IMR-90 (cell line): ENCODE measurements around the gene CEACAM6. TPM values are rescaled to one million over a fixed set of nuclear protein-coding genes. Genes with fewer than 3 reads are reported as not detected.

Experiments
- ATAC-seq: fragments of 200-7000 bp; cut with Tn5 transposase; 2 replicates; pipeline ENCODE4 v1.9.1; 2020; ENCODE audit warnings: low read depth, mild to moderate bottlenecking, moderate library complexity
- BruUV-seq: library from RNA; stranded (reverse); fragments of 400-500 nt; replicated peaks from 2 replicates; lab custom pipeline; 2021; lab: Mats Ljungman, UMichigan
- CTCF ChIA-PET: fragments of 300-600 bp; formaldehyde crosslinking; extraction: SDS; loops from one replicate; lab custom pipeline; 2021; ENCODE audit warnings: antibody characterized with exemption; lab: Yijun Ruan, JAX
- POLR2A ChIA-PET: fragments of 300-600 bp; sonication (Branson Sonifier 250); formaldehyde crosslinking; loops from one replicate; lab custom pipeline; 2022; ENCODE audit warnings: antibody characterized with exemption; ENCODE audit not compliant: unreplicated experiment; lab: Charles Lee
- DNase-seq: peaks from one replicate; pipeline ENCODE4 v3.0.0; 2013
- H2AFZ ChIP-seq: replicated peaks from 2 replicates; pipeline ENCODE3; 2013; ENCODE audit warnings: low read length, mild to moderate bottlenecking; ENCODE audit not compliant: poor library complexity
- H2AK5ac ChIP-seq: 2 replicates; pipeline ENCODE4 v1.6.1; 2013; ENCODE audit warnings: low read depth, low read length, inconsistent platforms
- H2AK9ac ChIP-seq: replicated peaks from 2 replicates; pipeline ENCODE3; 2013; ENCODE audit warnings: mild to moderate bottlenecking, low read depth, low read length, moderate library complexity; ENCODE audit not compliant: poor library complexity
- H2BK120ac ChIP-seq: 2 replicates; pipeline ENCODE4 v1.6.1; 2013; ENCODE audit warnings: low read depth, low read length, inconsistent platforms
- H2BK15ac ChIP-seq: 3 replicates; pipeline ENCODE4 v1.6.1; 2013; ENCODE audit warnings: low read depth, low read length, inconsistent platforms
- H2BK20ac ChIP-seq: 2 replicates; pipeline ENCODE4 v1.6.1; 2013; ENCODE audit warnings: low read depth, mild to moderate bottlenecking, inconsistent platforms, low read length, moderate library complexity
- H2BK5ac ChIP-seq: 2 replicates; pipeline ENCODE4 v1.6.1; 2013; ENCODE audit warnings: mild to moderate bottlenecking, low read depth, low read length, inconsistent platforms; ENCODE audit not compliant: poor library complexity, severe bottlenecking
- H3K14ac ChIP-seq: replicated peaks from 2 replicates; pipeline ENCODE4 v1.6.1; 2013; ENCODE audit warnings: low read depth, low read length, inconsistent platforms
- H3K18ac ChIP-seq: 2 replicates; pipeline ENCODE4 v1.6.1; 2013; ENCODE audit warnings: low read depth, low read length, control low read depth
- H3K23ac ChIP-seq: 2 replicates; pipeline ENCODE4 v1.6.1; 2013; ENCODE audit warnings: low read depth, low read length, inconsistent platforms
- H3K27ac ChIP-seq: 2 replicates; pipeline ENCODE4 v1.5.1; 2013; ENCODE audit warnings: mild to moderate bottlenecking, control low read depth, low read length; ENCODE audit not compliant: insufficient read depth
- H3K27me3 ChIP-seq: 2 replicates; pipeline ENCODE4 v1.6.1; 2013; ENCODE audit warnings: low read length; ENCODE audit not compliant: control insufficient read depth, insufficient read depth
- H3K36me3 ChIP-seq: 2 replicates; pipeline ENCODE4 v1.6.1; 2013; ENCODE audit warnings: low read length, mixed read lengths; ENCODE audit not compliant: control insufficient read depth, insufficient read depth
- H3K4ac ChIP-seq: 2 replicates; pipeline ENCODE4 v1.6.1; 2013; ENCODE audit warnings: low read depth, low read length, inconsistent platforms
- H3K4me1 ChIP-seq: 2 replicates; pipeline ENCODE4 v1.6.1; 2013; ENCODE audit warnings: low read length, mixed read lengths; ENCODE audit not compliant: control insufficient read depth, insufficient read depth
- H3K4me2 ChIP-seq: 2 replicates; pipeline ENCODE4 v1.6.1; 2013; ENCODE audit warnings: low read depth, mild to moderate bottlenecking, control low read depth, low read length, moderate library complexity
- H3K4me3 ChIP-seq: 2 replicates; pipeline ENCODE4 v1.5.1; 2013; ENCODE audit warnings: low read depth, mild to moderate bottlenecking, control low read depth, low read length, moderate library complexity; ENCODE audit not compliant: insufficient read depth
- H3K56ac ChIP-seq: 2 replicates; pipeline ENCODE4 v1.6.1; 2013; ENCODE audit warnings: low read length, inconsistent platforms; ENCODE audit not compliant: insufficient read depth; ENCODE audit errors: extremely low read depth
- H3K79me1 ChIP-seq, 2 experiments: 2 replicates each; pipeline ENCODE4 v1.6.1; 2013; ENCODE audit warnings: low read length in 2 of 2, inconsistent platforms in 1 of 2, low read depth in 1 of 2
- H3K9ac ChIP-seq: 2 replicates; pipeline ENCODE4 v1.6.1; 2013; ENCODE audit warnings: low read depth, low read length, control low read depth
- H3K9me1 ChIP-seq: 2 replicates; pipeline ENCODE4 v1.6.1; 2013; ENCODE audit warnings: low read length, inconsistent platforms; ENCODE audit not compliant: insufficient read depth
- H3K9me3 ChIP-seq: 2 replicates; pipeline ENCODE4 v1.6.1; 2013; ENCODE audit warnings: low read length; ENCODE audit not compliant: control insufficient read depth, insufficient read depth
- H4K20me1 ChIP-seq: 2 replicates; pipeline ENCODE4 v1.6.1; 2013; ENCODE audit warnings: low read length, inconsistent platforms; ENCODE audit not compliant: insufficient read depth
- H4K5ac ChIP-seq: 2 replicates; pipeline ENCODE4 v1.6.1; 2013; ENCODE audit warnings: mild to moderate bottlenecking, low read depth, low read length, control low read depth
- H4K8ac ChIP-seq, 2 experiments: 2 replicates each; pipeline ENCODE4 v1.6.1; 2013; ENCODE audit warnings: low read depth in 2 of 2, low read length in 2 of 2, control low read depth in 1 of 2, inconsistent platforms in 1 of 2
- H4K91ac ChIP-seq: 2 replicates; pipeline ENCODE4 v1.6.1; 2013; ENCODE audit warnings: low read depth, low read length, inconsistent platforms; ENCODE audit not compliant: insufficient read depth
- CEBPB ChIP-seq: IDR thresholded peaks from 2 replicates; pipeline ENCODE4 v1.6.1; 2012; ENCODE audit warnings: low read depth, low read length, improper control_type of control experiment
- CHD1 ChIP-seq: IDR thresholded peaks from 2 replicates; pipeline ENCODE4 v1.6.1; 2012; ENCODE audit warnings: low read depth, low read length, improper control_type of control experiment
- ELK1 ChIP-seq: fragments of 150-350 bp; IDR thresholded peaks from 2 replicates; pipeline ENCODE4 v1.6.1; 2016; ENCODE audit warnings: low read depth, mild to moderate bottlenecking, low read length, moderate library complexity, borderline replicate concordance
- FOS ChIP-seq: fragments of 150-350 bp; IDR thresholded peaks from 2 replicates; pipeline ENCODE4 v1.6.1; 2016; ENCODE audit warnings: low read depth, low read length
- MAZ ChIP-seq: IDR thresholded peaks from 2 replicates; pipeline ENCODE4 v1.6.1; 2012; ENCODE audit warnings: low read depth, mild to moderate bottlenecking, low read length, improper control_type of control experiment, moderate library complexity, borderline replicate concordance
- NFE2L2 ChIP-seq: fragments of 150-350 bp; IDR thresholded peaks from 2 replicates; pipeline ENCODE4 v1.6.1; 2016; ENCODE audit warnings: low read depth, mild to moderate bottlenecking, low read length
- POLR2A ChIP-seq: IDR thresholded peaks from 2 replicates; pipeline ENCODE4 v1.6.1; 2012; ENCODE audit warnings: mild to moderate bottlenecking, low read depth, low read length
- RAD21 ChIP-seq: IDR thresholded peaks from 2 replicates; pipeline ENCODE4 v1.6.1; 2012; ENCODE audit warnings: low read length, improper control_type of control experiment
- RCOR1 ChIP-seq: IDR thresholded peaks from 2 replicates; pipeline ENCODE4 v1.6.1; 2012; ENCODE audit warnings: mild to moderate bottlenecking, low read length, improper control_type of control experiment; ENCODE audit not compliant: insufficient replicate concordance
- RFX5 ChIP-seq: IDR thresholded peaks from 2 replicates; pipeline ENCODE4 v1.8.0; 2012; ENCODE audit warnings: low read depth, mild to moderate bottlenecking, low read length, moderate library complexity
- USF2 ChIP-seq: fragments of 150-350 bp; IDR thresholded peaks from 2 replicates; pipeline ENCODE4 v1.6.1; 2017; ENCODE audit warnings: mild to moderate bottlenecking, antibody characterized with exemption, low read length, low read depth
- WGBS, 2 experiments: methylation state at CpG; one replicate each; pipeline versions ENCODE4 v1.1.5 to v1.1.7; 2013; ENCODE audit warnings: missing lambda C conversion rate in 2 of 2; ENCODE audit not compliant: insufficient read length in 1 of 2; ENCODE audit errors: extremely low coverage in 2 of 2; 5-methylcytosine and 5-hydroxymethylcytosine counted together
- dilution Hi-C: fragments of 300-500 bp; cut with HindIII; formaldehyde crosslinking; loops from one replicate; pipeline ENCODE4 v1.14.3; 2018; ENCODE audit warnings: low sequenced_read_pairs; ENCODE audit not compliant: unreplicated experiment
- in situ Hi-C: fragments of 300-500 bp; cut with MboI; formaldehyde crosslinking; loops from 3 replicates; pipeline ENCODE4 v1.14.3; 2019; ENCODE audit warnings: low sequenced_read_pairs, inconsistent platforms, mixed read lengths
- intact Hi-C: fragments of 100-400 bp; cut with micrococcal nuclease; formaldehyde crosslinking; loops from 2 replicates; pipeline ENCODE4 v1.10.0; 2022
- polyA plus RNA-seq, 3 experiments: library from polyadenylated mRNA; depleted of rRNA; stranded (reverse); fragments of >200 nt; gene quantifications; 2 replicates each; pipeline ENCODE4 v1.2.3, GENCODE V29; 2012; ENCODE audit warnings: low replicate concordance in 1 of 3
- total RNA-seq: library from RNA; depleted of rRNA; stranded (reverse); fragments of >200 nt; gene quantifications from 2 replicates; pipeline ENCODE4 v1.2.3, GENCODE V29; 2012

The CEACAM6 gene
- total and polyA plus RNA-seq, 2 of the 4 experiments (the other 2 are of a cell fraction), result not detected

DNA sequence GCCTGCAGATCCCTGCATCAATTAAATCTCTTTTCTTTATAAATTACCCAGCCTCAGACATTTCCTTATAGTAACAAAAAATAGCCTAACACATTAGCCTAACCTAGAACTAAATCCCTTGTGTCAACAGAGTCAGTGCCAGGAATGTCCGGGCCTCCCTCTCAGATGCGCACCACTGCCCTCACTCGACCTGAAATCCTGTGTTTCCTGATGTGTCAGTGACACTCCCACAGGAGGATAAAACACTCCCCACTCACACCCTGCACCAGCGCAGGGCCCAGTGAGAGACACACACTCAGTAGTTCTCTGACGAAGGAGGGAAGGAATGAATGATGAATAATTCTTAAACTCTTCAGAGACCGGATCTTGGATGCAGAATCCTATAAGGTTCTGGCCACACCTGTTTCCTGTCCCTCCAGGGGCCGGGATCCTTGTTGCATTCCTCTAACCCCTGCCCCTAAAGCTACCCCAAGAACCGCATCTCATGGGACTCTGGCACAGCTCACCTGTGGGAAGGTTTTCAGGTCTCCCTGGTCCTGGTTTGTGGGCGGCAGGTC is 44.2 kb downstream of the CEACAM6 start:
- H3K4me1 ChIP-seq, result no peaks in the 10 kb centered on the region
- no peak overlapping the region for H3K56ac ChIP-seq
- H3K9me1 ChIP-seq, result no peaks in the 10 kb centered on the region
- H3K4me3 ChIP-seq, result no peak overlapping the region
- H4K20me1 ChIP-seq, result no peaks in the 10 kb centered on the region
- H3K36me3 ChIP-seq, result no peaks in the 10 kb centered on the region
- H3K9ac ChIP-seq, result no peak overlapping the region
- no peak overlapping the region for H2AFZ ChIP-seq
- no peak overlapping the region for H3K27ac ChIP-seq
- no peak overlapping the region for H3K18ac ChIP-seq
- H3K27me3 ChIP-seq, result no peaks in the 10 kb centered on the region; the same call in 1 of the 2 replicates
- H2AK9ac ChIP-seq, result no peak overlapping the region
- H2BK15ac ChIP-seq, result no peak overlapping the region
- H3K23ac ChIP-seq, result no peak overlapping the region
- intact Hi-C loops (loop anchor here (10.0 kb wide), 1 partner anchor 155 kb away; the partner anchor contains the start of gene RABAC1), dilution Hi-C loops (no loop called here), in situ Hi-C loops (no loop called here)
- H4K91ac ChIP-seq, result no peak overlapping the region
- no peak overlapping the region for H2AK5ac ChIP-seq
- no peak for ATAC-seq
- H3K14ac ChIP-seq, result no peak overlapping the region
- H2BK120ac ChIP-seq, result no peak overlapping the region
- no peak overlapping the region for H2BK5ac ChIP-seq
- no peaks in the 10 kb centered on the region for H3K79me1 ChIP-seq
- POLR2A ChIA-PET, result no interaction called here
- no peaks in the 10 kb centered on the region for H3K9me3 ChIP-seq
- no peak overlapping the region for H4K8ac ChIP-seq
- H3K4me2 ChIP-seq, result no peak overlapping the region
- no peak overlapping the region for H4K5ac ChIP-seq
- CTCF ChIA-PET, result no interaction called here
- WGBS, 2 experiments, result 20% methylated on average over 3 of the region's 9 CpGs; no CpG with 5 or more reads in 1 of the 2 experiments
- no peak for DNase-seq
- no TSS peak for BruUV-seq
- no peak overlapping the region for H2BK20ac ChIP-seq
- H3K4ac ChIP-seq, result no peak overlapping the region
- no peak for TF ChIP-seq NFE2L2
- TF ChIP-seq CEBPB, result no peak
- no peak for TF ChIP-seq USF2
- no peak for TF ChIP-seq ELK1
- no peak for TF ChIP-seq POLR2A
- TF ChIP-seq RCOR1, result no peak
- no peak for TF ChIP-seq CHD1
- TF ChIP-seq FOS, result no peak
- no peak for TF ChIP-seq RAD21
- TF ChIP-seq RFX5, result no peak
- TF ChIP-seq MAZ, result no peak
